GM21717 (cell line): ENCODE data around the gene COL8A1.
A peak's percentile ranks its signal among the peaks of the same experiment; 100 is the strongest.
"Not testable (repeated sequence)": the region's sequence is repeated elsewhere in the genome, so short reads cannot be mapped to it uniquely, and the experiment has no call there.

Experiments used
- ATAC-seq: cut with Tn5 transposase; IDR thresholded peaks from one replicate; pipeline ENCODE4 v1.9.1; 2021; ENCODE audit warnings: mild to moderate bottlenecking, moderate library complexity; ENCODE audit not compliant: unreplicated experiment

Gene COL8A1

DNA sequence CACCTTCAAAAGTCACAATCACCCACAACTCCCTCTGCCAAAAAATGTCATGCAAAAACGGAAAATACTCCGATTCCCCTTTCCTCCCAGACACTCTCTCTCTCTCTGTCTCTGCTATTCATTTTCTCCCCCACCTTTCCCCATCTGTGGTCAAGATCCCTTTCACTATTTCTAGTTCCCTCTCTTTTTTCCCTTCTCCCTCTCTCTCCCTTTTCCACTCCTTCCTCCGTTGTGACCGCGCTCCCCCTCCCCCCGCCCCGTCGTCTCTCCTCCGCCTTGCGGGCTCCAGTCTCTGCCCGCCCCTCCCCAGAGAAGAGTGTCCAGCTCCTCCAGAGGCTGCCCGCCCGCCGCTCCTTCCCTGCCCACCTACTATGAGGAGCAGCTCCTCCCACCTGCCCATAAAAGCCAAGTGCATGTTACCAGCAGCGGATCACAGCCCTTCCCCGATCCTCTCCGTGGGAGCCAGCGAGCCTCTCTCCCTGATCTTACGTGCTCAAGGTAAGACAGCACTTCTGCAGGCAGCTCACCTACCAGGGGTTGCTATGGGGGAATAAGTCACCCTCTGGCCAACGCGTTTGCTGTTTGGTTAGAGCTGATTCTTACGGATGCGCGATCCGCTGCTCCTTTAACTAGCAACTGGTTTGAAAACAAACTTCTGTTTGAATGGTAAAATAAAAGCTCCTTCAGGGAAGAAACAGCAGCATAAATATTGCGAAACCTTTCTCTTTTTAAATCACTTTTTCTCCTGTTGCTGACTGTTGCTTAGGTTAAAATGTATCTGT is at the start of gene COL8A1:
Gene COL8A1 (plus strand): TSS at position 428 of the 782 bp plus-strand sequence. CDS start 152,089 bp downstream, outside the sequence.
- ATAC-seq: no peak

DNA sequence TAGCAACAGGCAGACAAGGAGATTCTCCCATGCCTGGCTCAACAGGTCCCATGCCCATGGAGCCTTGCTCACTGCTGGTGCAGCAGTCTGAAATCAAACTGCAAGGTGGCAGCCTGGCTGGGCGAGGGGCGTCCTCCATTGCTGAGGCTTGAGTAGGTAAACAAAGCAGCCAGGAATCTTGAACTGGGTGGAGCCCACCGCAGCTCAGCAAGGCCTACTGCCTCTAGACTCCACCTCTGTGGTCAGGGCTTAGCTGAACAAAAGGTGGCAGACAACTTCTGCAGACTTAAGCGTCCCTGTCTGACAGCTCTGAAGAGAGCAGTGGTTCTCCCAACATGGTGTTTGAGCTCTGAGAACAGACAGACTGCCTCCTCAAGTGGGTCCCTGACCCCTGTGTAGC is 49.2 kb upstream of the COL8A1 start:
- not testable (repeated sequence) for ATAC-seq

DNA sequence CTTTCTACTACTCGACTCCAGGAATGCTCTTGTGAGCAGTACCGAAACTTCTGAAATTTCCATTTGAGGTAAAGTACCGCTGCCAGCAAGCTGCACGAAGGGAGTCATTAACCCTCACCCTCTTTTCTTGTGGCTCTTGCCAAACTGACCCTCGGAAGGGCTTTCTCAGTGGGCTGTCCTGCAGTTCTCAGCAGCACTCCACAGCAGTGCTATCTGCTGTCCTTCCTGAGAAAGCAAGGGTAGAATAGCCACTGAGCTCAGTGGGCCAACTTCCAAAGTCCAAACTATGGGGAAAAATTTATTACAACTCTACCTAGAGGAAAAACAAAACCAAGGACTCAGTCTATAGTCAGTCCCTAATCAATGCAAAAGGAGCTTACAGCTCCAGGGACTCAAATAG is 38.5 kb upstream of the COL8A1 start:
- ATAC-seq: no peak

DNA sequence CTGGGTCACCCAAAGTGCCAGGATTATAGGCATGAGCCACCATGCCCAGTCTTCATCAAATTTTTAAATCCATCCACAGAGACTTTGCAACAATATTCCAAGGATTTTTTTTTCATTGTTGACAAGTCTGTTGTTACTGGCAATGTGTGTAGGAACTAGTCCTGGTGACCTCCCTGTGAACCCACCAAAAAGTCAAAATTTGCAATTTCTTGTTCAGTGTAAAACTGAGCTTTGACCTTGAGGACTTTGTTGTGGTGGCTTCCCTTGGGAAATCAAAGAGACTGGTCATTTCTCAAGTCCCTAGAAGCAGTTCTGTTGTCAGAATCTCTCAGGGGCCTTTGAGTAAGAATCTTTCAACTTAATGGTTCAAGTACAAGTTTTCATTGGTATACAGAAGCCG is 36.9 kb upstream of the COL8A1 start:
- no peak for ATAC-seq

DNA sequence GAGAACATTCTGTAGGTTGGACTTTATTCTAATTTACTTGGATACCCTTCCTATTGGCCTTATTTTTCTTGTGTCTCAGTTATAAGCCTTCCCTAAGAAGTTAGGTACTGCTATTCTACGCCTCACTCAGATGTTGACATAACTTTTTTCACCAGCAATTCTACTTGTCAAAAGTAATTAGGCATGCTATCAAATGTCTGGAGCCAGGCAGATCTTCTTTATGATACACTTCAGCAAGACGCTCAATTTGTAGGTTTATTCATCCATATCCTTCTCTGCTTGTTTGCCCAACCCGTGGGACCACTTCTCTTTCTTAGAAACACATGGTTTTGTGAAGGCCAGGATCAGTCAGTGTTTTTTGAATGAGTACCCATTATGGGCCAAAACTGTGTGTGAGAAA is 36.2 kb upstream of the COL8A1 start:
- no peak for ATAC-seq

DNA sequence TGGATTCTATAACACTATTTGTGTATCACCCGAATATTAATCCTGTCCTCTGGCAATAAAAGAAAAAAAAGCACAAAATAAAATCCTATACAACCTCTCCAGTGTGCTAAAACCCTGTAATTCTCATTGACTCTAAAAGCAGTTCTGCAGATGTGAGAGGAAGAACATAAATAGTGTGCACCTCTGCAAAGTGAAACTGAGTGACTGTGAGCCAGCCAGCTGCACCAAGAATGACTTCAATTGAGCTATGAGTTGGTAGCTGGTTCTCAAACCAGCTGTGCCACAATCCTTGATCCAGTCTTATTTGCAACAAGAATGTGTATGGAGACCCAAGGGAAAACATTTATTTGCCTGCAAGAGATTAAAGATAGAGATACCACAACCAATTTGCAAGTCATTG is 31.2 kb upstream of the COL8A1 start:
- peak; percentile 63 for ATAC-seq

DNA sequence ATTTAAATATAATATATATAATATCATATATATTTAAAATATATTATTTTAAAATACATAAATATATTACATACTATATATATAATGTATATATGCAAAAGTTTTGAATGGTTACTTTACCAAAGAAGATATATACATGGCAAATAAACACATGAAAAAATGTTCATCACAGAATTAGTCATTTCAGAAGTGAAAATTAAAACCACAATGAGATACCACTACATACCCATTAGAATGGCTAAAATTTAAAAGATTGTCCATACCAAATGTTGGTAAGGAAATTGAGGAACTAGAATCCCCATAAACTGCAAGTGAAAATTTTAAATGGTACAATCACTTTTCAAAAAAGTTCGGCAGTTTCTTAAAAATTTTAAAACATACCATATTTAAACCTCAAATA is 23.6 kb upstream of the COL8A1 start:
- no peak for ATAC-seq

DNA sequence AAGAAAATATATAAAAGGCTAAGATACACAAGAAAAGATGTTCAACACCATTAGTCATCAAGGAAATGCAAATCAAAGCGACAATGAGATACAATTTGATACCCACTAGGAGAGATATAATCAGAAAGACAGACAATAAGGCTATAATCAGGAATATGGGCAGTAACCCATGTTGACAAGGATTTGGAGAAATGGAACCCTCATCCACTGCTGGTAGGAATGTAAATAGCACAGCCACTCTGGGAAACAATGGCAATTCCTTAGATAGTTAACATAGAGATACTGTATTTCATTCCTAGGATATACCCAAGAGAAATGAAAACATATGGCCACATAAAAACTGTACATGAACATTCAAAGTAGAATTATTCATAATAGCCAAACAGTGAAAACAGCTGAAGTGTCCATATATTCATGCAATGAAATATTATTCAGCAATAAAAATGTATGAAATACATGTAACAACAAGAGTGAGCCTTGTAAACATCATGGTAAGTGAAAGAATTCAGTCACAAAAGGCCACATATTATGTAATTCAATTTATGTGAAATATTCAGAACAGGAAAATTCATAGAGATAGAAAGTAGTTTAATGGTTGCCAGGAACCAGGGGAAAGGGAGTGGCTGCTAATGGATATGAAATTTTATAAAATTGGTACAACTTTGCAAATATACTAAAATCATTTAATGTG is 18.2 kb upstream of the COL8A1 start:
- no peak for ATAC-seq

DNA sequence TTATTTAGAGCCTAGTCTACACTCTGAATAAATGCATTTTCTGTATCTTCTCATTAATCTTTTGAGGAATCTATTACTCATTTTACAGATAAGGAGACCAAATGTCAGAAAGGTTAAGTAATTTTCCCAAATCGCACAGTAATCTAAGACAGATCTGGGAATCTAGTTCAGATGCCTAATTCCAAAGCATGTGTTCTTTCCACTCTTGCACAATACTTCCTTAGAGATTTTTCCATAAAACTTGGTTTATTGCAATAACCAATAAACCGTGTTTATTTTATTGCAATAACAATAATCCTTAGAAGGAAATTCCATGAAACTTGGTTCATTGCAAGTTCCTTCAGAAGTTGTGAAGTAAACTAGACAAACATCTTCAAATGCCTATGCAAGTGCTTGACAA is 17.4 kb upstream of the COL8A1 start:
- ATAC-seq: no peak

DNA sequence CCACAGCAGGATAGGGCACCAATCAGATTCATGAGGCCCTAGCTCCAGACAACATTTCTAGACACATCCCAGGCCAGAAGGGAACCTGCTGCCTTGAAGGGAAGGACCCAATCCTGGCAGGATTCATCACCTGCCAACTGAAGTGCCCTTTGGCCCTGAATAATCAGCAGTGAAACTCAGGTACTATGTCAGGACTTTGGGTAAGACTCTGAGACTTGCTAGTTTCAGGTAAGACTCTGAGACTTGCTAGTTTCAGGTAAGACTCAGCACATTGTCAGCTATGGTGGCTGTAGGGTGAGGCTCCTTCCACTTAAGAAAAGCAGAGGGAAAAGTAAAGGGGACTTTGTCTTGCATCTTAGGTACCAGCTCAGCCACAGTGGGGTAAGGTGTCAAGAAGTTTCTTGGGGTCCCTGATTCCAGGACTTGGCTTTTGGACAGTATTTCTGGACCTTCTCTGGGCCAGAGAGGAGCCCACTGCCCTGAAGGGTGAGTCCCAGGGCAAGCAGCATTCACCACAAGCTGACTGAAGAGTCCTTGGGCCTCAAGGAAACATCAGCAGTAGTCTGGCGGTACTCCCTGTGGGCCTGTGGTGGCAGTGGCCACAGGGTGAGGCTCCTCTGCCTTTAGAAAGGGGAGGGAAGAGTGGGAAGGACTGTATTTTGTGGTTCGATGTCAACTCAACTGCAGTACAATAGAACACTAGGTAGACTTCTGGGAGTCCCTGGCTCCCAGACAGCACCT is 13.7 kb upstream of the COL8A1 start:
- ATAC-seq: no peak

DNA sequence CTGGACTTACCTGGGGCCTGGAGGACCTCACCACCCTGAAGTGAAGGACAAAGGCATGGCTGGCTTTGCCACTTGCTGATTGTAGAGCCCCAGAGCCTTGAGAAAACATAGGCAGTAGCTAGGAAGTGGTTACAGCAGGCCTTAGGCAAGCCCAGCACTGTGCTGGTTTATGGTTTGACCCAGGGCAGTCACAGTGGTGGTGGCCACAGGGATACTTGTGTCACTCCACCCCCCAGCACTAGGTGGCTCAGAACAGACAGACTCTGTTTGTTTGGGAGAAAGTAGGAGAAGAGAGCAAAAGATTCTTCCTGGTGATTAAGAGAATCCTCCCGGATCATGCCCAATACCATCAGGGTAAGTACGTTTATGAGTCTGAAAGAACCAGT is 13.2 kb upstream of the COL8A1 start:
- ATAC-seq: no peak

DNA sequence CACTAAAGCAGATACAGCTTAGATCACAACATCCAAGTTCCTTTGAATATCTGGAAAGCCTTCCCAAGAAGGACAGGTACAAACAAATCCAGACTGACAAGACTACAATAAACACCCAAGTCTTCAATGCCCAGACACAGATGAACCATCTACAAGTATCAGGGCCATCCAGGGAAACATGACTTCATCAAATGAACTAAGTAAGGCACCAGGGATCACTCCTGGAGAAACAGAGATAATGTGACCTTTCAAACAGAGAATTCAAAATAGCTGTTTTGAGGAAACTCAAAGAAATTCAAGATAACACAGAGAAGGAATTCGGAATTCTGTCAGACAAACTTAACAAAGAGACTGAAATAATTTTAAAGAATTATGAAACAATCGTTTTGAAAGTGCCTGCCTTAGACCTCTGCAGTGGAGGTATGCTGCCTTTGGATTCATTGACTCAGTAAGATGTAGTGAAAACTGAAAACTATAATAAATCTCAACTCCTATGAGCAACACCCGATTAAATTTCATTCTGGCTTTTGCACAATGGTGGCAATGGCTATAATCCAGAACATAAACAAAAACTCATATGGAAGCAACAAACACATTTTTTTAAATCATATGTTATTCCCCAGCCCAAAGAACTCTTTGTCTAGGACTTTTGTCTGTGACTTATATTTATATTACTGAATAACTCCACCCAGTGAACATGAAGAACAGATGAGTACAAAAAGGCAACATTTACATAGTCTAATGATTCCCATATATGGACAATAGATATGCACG is 12.6 kb upstream of the COL8A1 start:
- ATAC-seq: no peak

DNA sequence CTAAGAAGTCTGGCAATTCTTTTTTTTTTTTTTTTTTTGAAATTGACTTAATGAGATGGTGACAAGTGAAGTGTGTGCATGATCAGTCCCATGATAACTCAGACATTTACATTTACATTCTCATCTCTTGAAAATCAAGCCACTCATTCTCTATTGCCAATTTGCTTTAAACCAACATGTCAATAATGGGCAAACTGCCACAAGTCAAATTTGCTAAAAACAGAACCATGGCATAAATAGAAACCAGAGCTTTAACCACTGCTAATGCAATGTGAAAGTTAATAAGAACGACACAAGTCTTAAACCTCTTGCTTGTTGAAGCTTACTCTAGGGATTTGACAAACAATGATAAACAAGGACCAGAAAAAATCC is 12.0 kb upstream of the COL8A1 start:
- peak; percentile 48 for ATAC-seq

DNA sequence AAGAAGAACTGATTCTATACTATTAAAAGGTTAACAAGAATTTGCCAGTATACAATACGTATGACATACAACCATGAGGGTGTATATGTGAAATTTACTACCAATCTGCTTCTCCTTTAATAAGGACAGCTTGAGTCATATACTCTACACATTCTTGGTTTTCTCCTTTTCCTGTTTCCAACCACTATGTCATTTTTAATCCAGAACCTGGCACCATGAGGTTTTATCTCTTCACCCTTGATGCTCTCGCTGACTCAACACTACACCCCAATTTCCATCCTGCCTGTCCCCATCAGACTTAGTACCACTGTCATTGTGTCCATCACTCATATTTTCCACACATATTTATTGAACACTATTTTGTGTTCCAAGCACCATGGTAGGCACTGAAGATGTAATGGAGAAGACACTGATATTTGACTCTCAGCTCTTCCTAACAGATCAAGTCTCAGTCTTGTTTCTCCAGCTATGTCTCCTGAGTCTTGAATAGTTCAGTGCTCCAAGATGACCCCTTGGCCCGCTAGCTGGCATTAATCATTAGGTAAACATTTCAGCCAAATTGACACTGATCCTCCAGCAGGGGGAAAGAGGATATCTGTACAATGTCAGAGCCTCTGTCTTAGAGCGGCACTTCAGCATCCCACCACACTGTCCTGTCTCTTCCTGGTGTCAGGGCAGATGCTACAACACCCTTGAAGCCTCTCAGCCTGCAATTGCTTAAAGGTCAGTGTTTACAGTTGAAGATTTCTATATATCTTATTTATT is 11.2 kb upstream of the COL8A1 start:
- no peak for ATAC-seq

DNA sequence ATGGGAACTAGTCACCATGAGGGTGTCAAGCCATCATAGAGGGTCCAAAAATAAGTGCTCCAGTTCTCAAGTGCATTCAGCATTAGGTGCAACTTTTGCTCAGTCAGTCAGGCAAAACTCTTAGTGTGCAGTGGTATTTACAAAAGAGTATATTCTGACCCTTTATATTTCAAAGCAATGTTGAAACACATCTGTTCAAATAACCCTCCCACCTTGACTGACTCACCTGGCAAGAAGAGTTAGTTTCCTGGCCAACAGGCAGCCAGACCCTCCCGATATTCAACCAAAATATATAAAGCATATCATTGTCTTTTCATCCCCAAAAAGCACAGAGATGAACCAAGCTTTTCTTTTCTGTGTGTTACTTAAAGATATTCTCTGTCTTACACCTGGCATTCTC is 7.6 kb upstream of the COL8A1 start:
- no peak for ATAC-seq

DNA sequence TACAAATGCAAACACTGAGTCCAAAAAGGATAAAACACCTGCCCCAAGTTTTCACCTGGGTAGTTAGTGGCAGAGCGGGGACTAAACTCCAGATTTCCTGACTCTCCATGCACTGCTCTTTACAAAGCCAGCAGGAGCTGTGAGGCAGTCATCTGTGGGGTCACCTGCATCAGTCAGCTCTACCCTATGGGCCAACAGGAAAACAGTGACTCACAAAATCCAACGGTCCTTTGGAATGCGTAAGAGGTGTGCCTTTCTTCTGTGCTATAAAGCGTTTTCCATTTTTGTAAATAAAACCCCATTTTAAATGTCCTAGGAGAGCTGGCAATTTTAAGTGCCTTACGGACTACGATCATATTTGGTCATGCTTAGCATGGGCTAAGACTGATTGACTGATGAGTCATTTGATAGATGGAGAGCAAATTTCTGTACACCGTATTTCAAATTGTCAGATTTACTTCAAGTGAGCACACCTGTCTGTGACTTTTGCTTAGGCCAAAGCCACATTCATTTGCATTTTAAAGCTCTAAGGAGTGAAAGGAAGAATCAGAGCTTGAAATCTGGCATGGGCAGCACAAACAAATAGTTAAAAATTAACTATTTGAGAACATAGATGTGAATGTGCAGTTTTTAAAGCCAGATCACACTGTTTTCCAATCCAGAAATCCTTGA is 4.4 kb upstream of the COL8A1 start:
- no peak for ATAC-seq

DNA sequence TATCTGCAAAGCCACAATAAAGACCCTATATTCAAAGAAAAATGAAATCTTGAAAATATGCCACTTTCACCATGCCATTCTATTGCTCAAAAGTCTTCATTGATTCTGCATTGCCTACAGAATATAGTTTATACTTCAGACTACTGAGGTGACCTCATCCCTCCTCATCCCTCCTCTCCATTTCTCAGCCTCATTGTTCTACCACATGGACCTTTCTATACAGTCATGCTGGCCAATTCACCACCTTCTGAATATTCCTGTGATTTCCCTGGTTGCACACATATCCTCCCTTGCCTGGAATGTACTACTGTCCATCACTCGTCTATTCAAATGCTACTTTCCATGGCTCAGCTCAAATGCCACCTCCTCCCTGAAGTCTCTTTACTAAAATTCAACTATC is 3.5 kb upstream of the COL8A1 start:
- ATAC-seq: no peak

DNA sequence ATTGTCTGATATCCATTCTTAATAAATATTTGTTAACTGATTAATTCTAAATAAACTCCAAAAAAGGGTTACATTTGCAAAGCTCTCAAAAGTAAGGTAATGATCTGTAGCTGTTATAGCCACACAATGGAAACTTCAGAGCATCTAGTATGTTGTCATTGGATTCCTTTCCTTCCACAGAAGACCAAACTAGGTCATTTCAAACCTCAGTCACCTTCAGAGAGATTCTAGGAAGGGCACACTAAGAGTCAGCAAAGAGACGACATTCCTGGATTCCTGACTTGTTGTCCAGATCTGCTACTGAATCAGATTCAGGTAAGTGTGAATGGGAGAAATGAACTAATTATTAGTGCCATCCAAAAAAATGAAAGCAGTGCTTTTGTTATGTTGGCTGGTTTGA is 3.0 kb upstream of the COL8A1 start:
- ATAC-seq: no peak

DNA sequence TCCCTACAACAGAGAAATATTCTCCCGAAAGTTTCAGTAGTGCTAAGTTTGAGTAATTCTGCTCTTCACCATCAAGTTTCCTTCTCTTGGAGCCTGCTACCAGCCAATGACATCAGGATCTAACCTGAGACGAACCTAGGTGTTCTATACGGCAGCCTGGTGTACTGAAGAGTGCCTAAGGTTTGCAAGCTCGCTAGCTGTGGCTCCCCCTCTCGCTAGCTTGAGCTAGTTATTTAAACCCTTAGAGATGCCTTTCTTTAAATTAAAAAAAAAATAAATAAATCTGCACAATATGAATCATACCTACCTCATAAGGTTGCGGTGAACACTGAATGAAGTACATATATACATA is 1.4 kb upstream of the COL8A1 start:
- no peak for ATAC-seq
